Erythroblast (primary cell): ENCODE results near the gene PCDH8.

Source experiments
- GATA1 ChIP-seq: IDR thresholded peaks from 2 replicates; pipeline ENCODE4 v1.6.1; 2011; ENCODE audit warnings: low read depth, mild to moderate bottlenecking, control low read depth, low read length, moderate library complexity
- POLR2A ChIP-seq: IDR thresholded peaks from 2 replicates; pipeline ENCODE4 v1.6.1; 2011; ENCODE audit warnings: mild to moderate bottlenecking, low read length

GRCh38 chr13:52844836-52845235 is 3.6 kb downstream of the PCDH8 start:
- TF ChIP-seq POLR2A (no peak), GATA1 (no peak)
